GM12892 (cell line): ENCODE data around the gene MCC.

Experiments
- POLR2A ChIP-seq: IDR thresholded peaks from 2 replicates; pipeline ENCODE4 v1.6.1; 2011; ENCODE audit warnings: low read depth, low read length, control low read depth
- POLR2AphosphoS5 ChIP-seq: IDR thresholded peaks from 2 replicates; pipeline ENCODE4 v1.6.1; 2011; ENCODE audit warnings: low read depth, low read length, control low read depth
- TAF1 ChIP-seq: IDR thresholded peaks from 2 replicates; pipeline ENCODE4 v1.6.1; 2011; ENCODE audit warnings: low read depth, mild to moderate bottlenecking, control low read depth, low read length, borderline replicate concordance

DNA sequence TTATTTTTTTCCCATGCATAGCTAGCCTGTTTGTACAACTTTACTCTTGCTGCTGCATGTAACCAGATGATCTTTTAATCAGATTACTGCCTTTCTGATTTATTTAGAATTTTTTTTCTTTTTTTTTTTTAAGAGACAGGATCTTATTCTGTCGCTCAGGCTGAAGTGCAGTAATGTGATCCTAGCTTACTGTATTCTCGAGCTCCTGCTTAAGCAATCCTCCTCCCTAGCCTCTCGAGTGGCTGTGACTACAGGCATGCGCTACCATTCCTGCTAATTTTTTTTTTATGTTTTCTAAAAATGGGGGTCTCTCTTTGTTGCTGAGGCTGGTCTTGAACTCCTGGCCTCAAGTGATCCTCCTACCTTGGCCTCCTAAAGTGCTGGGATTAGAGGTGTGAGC, 502.0 kb downstream of the MCC start:
- no peak for TF ChIP-seq POLR2A
- TF ChIP-seq TAF1 = no peak
- no peak for TF ChIP-seq POLR2AphosphoS5
